NCI-H2107 treated with DMSO at 0.1 percent for 48 hours (cell line): Measurements from ENCODE around the gene ADCY1.

Experiments used
- DNase-seq: peaks from one replicate; lab custom pipeline; 2025; ENCODE audit not compliant: unreplicated experiment; lab: John Stamatoyannopoulos, UW

Gene ADCY1

GRCh38 chr7:45689011-45689796 lies 115.0 kb downstream of the ADCY1 start:
- DNase-seq = no peak

GRCh38 chr7:45689797-45690761 lies 115.9 kb downstream of the ADCY1 start:
- DNase-seq = no peak

- DNase-seq = no peak
These were observed 116.6 kb downstream of the ADCY1 start for GRCh38 chr7:45690762-45691150.

- DNase-seq = no peak
These were observed 117.0 kb downstream of the ADCY1 start for GRCh38 chr7:45691155-45691656.

DNA sequence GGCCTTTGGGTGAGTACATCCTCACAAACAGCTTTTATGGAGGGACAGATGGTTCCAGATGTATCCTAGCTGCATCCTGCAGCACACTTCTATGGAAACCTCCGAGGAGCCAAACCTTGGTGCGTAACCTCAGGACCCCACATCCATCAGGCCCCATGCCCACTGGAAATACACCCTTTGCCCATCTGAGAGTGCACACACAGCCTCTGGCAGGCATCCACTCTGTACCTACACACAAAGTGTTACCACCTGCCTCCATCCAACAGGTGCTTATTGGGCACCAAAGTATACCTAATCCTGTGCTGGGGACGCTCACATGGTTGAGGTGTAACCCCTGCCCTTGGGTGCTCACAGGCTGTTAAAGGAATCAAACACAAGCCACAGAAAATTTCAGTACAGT lies 117.9 kb downstream of the ADCY1 start:
- DNase-seq = no peak

GRCh38 chr7:45695249-45695995 lies 121.3 kb downstream of the ADCY1 start:
- no peak for DNase-seq

DNA sequence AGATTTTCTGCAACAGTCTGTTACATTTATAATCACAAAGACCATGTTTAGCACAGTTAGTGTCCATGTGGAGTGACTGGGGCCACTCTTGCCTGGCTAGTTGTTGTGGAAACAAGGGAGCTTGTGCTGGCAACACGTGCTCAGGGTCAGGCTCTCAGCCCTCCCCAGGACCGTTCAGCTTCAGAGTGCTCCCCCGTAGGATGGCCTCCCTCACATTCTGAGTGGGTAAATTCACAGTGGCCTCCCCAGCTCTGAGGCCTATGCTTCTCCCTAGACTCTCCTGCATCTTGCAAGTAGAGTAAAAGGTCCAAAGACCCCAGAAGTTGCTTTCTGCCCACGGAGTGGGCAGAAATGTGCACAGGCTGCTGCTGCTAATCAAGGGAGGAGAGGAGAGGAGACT lies 122.3 kb downstream of the ADCY1 start:
- DNase-seq = no peak

GRCh38 chr7:45697576-45698136 lies 123.5 kb downstream of the ADCY1 start:
- no peak for DNase-seq

- DNase-seq = no peak
These were observed 124.3 kb downstream of the ADCY1 start for GRCh38 chr7:45698303-45699014.

DNA sequence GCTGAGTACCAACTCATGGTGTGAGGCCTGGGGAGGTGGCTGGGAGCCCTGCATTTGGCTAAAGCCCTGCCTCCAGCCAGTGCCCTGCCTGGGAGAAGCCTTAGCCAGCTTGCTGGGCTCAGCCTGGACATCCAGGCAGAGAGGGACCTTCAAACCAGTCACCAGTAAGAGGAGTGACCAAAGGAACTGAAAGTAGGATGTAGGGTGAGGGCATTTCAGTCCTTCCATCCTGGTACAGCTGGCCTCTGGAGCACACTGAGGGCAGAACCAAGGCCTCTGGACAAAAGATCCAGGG lies 124.8 kb downstream of the ADCY1 start:
- no peak for DNase-seq

- no peak for DNase-seq
These were observed 125.7 kb downstream of the ADCY1 start for GRCh38 chr7:45699726-45700390.

GRCh38 chr7:45700556-45700955 lies 126.4 kb downstream of the ADCY1 start:
- no peak for DNase-seq

DNA sequence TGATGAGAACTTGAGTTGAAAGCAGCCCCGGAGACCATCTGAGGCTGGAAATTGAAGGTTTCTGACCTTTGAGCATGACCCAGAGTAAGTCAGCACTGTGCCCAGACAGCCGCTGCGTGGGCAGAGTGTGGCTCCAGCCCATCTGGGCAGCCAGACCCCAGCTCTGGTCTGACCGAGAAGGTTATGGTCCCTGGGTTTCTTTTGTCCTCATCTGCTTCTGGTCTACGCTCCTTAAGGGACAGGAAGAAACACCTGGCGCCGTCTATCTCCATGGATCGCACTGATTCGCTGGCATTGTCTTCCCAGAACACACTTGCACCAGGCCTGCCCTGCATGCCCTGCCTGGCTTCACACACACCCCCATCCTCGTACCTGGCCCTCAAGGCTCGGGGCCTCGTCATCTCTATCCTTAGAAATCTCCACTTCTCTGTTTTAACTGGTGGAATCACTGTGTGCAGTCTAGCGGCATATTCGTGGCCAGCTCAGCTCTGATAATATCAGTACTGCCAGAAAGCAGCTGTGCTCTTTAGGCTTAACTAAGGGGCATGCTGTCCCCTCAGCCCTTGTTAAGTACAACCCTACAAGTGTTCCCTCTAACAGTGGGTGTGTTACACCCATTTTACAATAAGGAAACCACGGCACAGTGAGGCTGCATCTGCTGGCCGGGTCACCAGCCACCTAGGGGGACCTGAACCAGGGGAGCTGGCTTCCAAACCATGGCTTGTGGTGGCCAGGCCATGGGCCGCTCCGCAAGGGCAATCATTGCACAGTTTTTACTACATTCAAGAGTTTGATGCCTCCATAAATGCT lies 127.7 kb downstream of the ADCY1 start:
- no peak for DNase-seq

- DNase-seq = no peak
These were observed 128.6 kb downstream of the ADCY1 start for GRCh38 chr7:45702751-45703150.

GRCh38 chr7:45703373-45703821 lies 129.2 kb downstream of the ADCY1 start:
- DNase-seq = no peak

DNA sequence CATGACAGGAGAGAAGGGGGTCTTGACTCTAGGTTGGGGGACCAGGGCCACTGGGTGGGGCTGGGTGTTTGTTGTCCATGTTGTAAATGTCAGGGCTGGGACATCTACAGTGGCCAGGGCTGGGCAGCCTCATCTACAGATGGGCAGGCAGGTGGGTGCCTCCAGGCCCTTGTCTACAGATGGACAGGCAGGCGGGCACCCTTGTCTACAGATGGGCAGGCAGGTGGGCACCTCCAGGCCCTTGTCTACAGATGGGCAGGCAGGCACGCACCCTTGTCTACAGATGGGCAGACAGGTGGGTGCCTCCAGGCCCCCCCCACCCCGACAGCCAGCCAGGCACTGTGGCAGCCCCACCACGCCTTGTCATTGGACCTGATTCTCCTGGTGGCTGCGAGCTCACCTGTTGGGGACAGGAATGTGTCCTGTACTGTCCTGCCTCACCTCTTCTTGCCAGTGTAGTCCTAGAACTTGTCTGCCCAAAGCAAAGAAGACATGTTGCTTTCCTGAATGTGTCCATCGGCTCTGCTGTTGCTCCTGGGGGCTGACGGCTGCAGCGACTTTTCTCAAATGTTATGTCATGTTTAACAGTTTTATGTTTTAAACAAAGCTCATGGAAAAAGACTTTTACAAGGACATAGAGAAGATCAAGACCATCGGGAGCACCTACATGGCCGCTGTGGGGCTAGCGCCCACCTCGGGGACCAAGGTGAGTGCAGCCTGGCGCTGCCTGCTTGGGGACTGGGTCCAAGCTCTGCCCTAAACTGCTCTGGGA lies 129.9 kb downstream of the ADCY1 start:
- no peak for DNase-seq

- DNase-seq = no peak
These were observed 130.5 kb downstream of the ADCY1 start for GRCh38 chr7:45704683-45705016.
